HG03095 (cell line): ENCODE results near the gene CCDC28A.

Source experiments
- ATAC-seq: cut with Tn5 transposase; IDR thresholded peaks from one replicate; pipeline ENCODE4 v1.9.1; 2021; ENCODE audit warnings: moderate library complexity; ENCODE audit not compliant: unreplicated experiment

Gene CCDC28A

DNA sequence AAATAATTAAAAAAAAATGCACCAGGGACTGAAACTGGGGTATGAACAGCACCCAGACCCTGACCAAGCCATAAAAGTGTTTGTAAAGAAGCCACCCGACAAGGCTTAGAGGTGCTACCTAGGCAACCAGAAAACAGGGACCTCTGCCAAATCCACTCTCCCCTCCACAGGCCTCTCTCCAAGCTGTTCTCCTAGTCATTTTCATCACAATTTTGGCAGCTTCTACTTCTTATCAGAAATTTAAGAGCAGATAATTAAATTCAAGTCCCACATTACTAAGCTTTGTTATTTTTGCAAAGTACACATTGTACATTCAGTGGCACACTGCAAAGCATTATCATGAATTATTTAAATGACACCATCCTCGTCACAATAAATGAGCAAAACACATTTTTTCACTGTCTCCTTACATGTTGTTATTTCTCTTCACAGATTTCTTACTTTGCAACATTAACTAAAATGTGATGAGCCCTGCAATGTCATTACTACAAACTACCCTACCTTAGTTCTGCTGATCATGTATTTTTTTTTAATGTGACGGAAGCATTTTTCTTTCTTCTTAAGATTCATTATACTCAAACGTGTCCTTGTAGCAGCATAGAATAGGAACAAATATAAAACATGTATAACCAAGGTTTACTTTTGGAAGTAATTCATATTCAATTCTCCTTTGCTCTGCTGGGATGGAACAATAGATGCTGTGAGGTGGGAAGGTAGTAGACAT lies 60.4 kb downstream of the CCDC28A start:
- ATAC-seq, result no peak

DNA sequence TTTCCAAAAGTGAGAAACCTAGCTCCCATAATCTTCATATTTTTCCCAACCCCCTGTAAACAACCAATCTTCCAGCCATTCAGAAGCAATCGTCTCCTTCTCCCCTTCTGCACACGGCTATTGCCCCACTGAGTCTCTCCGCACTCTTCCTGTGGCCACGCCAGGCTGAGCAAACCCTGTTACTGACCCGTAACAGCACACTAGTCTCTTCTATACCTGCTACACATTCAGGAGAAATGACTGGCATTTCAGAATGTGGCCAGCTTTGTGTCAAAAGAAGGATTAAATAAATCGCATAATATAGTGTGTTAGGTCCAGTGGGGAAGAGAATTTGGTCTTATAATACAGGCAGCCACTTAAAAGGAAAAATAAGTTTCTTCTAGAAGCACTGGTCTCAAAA lies 63.7 kb downstream of the CCDC28A start:
- no peak for ATAC-seq
